Fibroblast of skin of back (primary cell): Measurements from ENCODE around the gene ADAM23.
A peak's percentile ranks its signal among the peaks of the same experiment; 100 is the strongest.

Experiments
- DNase-seq: peaks from one replicate; pipeline ENCODE4 v3.0.0-alpha.2; 2013

Gene ADAM23

DNA sequence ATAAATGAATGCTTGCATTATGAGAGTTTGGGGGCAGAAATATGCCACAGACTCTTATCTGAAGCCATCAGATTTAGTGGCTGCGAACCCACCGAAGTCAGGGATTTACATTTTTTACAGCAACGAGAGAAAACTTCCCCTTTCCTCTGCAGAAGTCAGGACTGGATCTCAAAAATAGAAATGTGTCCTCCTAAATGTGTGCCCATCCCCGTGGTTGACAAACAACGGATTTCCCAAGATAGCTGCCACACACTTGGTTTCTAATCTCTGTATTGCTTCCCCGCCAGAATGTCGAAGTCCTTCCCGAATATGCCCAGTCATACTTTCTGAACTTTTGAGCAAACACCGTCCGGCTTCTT is 879 bp upstream of the ADAM23 start:
- no peak for DNase-seq

DNA sequence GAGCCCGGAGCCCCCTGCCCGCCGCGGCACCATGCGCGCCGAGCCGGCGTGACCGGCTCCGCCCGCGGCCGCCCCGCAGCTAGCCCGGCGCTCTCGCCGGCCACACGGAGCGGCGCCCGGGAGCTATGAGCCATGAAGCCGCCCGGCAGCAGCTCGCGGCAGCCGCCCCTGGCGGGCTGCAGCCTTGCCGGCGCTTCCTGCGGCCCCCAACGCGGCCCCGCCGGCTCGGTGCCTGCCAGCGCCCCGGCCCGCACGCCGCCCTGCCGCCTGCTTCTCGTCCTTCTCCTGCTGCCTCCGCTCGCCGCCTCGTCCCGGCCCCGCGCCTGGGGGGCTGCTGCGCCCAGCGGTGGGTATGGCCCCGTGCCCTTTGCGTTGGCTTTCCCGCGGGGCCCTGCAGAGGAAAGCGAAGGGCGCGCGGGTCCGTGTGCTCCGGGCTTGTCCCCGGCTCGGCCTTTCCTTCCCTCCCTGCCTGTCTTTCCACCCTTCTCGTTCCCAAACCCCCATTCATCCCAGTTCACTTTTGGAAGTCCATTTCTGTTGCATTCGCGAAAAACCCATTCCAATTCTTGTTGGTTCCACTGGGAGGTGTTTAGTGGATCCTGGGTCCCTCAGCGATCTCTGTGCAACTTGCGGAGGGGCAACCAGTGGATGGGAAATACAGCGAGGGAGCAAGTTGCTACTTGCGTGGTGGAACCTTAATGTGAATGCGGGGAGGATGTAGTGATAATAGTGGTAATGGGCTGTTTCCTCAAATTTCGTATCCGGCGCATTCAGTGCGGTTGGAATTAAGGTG is 599 bp downstream of the ADAM23 start:
- peak; percentile 46 for DNase-seq

DNA sequence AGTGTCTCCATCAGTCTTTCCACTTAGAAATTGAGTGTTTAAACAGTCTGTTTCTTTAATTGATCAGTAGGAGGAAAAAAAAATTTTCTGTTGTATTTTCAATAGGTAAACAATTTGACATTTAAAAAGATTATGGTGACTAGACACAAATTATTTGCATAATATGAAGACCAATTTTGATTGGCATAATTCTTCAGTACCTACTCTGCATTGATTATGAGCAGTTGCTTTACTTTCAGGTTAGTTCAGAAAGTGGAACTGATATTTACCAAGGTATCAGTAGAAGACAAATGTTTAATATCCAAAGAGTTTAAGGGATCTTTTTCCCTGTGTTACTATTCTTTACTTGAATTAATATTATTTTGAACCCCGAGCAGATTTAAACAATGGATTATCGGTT is 2.6 kb downstream of the ADAM23 start:
- no peak for DNase-seq

DNA sequence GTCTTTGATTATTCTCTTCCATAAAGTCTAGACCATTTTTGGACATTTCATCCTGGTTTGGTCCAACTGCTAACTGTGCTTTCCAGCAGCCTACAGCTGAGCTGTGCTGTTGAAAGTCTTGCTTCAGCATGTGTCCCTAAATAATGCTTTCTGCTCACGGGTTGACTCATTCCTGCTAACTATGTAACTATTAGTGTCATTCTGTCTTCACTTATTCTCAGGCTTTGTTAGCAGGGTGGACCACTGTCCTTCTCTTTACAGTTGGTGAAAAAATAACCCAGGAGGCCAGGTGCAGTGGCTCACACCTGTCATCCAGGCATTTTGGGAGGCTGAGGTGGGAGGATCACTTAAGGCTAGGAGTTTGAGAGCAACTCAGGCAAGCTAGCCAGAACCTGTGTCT is 8.9 kb downstream of the ADAM23 start:
- DNase-seq, result no peak

DNA sequence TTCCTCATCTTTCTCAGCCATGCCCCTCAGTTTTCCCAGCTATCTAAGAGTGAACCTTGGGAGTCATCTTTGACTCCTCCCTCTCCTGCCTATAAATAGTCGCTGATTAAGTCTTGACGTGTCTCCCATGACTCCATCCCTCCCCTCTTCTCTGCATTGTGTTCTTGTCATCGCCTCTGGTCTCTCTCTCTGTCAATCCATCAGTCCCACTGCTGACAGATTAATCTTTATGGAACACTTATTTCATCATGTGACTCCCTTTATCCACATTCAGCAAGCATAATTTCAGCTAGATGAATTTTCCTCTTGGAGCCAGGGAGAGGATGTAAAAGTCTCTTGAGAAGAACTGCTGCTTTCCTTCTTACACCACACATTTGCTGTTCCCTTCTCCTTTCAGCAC is 9.4 kb downstream of the ADAM23 start:
- DNase-seq, result peak; percentile 33

DNA sequence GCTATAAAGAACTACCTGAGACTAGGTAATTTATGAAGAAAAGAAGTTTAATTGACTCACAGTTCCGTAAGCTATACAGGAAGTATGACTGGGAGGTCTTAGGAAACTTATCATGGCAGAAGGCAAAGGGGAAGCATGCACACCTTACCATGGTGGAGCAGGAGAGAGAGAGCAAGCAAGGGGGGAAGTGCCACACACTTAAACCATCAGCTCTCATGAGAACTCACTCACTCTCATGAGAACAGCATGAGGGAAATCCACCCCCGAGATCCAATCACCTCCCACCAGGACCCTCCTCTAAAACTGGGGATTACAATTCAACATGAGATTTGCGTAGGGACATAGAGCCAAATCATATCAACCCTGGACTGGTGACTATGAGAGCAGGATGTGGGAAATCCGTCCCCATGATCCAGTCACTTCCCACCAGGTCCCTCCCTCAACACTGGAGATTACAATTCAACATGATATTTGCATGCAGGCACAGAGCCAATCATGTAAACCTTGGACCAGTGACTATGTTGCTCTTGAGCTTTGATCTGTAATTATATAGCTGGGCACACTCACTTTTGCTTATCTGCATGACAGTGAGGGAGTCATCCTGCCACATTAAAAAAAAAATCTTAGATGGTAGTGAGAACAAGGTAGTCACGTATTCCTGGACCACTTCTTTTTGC is 12.9 kb downstream of the ADAM23 start:
- DNase-seq, result no peak

DNA sequence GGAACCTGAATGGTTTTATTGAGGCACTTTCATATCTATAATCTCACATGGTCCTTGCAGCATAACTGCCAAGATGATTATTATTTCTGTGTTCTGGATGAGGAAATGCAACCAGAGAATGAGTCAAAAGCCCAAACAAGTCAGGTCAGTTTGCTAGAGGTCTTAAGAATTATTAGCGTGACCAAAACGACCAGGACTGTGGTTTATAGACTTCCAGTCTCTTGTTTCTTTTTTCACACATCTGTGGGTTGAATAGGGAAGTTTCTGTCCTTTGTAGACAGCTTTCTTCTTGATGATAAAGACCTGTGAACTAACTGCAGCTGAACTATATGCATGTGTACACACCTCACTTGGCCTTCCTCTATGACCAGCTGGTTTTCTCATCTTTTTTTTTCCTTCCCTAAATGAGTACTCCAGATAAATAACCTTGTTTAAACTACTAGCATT is 13.9 kb downstream of the ADAM23 start:
- no peak for DNase-seq

DNA sequence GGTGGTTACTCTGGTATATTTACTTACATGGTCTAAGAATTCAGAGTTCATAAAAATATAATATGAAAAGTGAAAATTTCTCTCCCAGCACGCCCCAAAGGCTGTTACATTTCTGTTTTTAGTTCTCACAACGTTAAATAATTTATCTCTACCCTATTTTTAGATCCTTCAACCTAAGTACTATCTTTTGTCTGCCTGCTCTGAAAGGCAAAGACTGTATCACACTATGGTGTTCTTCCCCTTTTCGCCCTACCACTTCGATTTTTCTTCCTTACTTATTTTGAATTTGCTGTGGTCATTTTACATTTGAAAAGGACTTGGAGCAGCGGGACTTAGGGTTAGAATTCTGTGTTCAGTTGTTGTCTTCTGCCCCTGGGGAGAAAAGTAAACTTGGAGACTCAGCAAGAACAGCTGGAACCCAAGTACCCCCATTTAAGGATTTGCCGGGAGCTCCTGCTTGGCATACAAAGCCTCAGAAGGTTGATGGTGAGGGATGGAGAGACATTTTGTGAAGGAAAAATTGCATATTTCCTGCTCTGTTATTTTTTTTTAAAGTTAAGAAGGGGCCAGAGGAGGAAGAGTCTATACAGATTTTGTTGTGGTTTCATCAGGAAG is 19.0 kb downstream of the ADAM23 start:
- DNase-seq, result no peak

DNA sequence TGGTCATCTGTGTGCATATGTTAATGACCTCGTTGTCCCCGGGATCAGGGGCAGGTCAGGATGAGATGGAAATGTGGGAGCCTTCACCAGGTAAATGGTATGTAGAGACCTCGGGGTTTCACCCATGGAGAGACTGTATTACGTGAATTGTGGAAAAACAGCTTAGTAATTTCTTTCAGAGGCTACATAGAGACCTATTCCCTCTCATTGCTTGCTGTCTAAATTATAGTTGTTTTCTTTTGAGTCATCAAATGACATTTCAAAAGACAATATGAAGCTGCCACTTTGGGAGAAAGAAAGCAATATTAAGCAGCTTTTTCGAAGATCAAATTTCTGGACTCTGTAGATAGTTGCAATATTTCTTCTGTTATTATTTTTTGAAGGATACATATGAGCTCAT is 20.4 kb downstream of the ADAM23 start:
- DNase-seq, result peak; percentile 22

DNA sequence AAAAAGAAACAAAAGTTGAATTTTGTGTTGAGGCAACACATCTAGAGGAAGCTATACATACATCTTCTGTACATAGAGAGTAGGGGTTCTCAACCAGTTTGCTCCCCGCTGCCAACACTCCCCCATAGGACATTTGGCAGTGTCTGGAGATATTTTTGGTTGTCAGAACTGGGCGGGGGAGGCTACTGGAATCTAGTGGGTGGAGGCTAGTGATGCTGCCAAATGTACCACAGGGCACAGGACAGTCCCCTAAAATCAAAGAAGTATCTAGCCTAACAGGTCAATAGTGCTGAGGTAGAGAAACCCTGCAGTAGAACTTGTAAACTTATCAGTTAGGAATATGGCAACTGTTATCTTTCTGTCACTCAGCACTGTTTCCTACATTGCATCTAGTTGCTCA is 21.3 kb downstream of the ADAM23 start:
- no peak for DNase-seq

DNA sequence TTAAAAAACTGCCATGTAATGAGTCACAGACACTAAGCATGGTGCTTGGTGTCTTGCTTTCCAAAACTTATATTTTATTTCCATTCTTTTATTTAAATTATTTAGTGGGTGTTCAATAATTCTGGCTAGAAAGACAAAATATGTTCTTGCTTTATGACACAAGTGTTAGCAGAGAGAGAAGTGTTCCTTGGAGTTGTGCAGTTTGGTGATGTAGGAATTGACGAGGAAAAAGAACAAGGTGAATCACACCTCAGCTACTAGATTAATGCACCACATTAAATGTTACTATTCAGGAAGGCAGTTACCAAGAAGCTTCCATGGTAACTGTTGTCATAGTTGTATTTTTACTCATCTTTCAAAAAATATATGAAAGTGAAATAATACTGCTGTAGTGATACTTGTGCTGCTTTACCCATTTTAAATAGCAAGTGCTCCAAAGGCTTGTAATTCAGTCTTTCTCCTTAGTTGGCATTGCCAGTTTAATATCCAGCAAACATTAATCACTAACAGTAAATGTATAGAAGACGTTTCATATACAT is 28.3 kb downstream of the ADAM23 start:
- DNase-seq, result no peak

DNA sequence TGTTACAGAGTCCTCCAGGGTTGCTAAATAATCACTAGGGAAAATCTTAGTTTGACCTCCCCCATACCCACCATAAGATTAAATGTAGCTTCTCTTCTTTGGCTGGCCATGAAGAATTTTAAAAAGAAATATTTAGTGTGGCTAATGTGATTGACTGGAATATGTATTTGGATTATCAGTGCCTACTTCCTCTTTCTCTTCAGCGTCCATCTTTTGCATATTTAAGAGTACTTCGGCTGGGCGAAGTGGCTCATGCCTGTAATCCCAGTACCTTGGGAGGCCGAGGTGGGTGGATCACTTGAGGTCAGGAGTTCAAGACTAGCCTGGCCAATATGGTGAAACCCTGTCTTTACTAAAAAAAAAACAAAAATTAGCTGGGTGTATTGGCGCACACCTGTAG is 28.8 kb downstream of the ADAM23 start:
- DNase-seq, result no peak

DNA sequence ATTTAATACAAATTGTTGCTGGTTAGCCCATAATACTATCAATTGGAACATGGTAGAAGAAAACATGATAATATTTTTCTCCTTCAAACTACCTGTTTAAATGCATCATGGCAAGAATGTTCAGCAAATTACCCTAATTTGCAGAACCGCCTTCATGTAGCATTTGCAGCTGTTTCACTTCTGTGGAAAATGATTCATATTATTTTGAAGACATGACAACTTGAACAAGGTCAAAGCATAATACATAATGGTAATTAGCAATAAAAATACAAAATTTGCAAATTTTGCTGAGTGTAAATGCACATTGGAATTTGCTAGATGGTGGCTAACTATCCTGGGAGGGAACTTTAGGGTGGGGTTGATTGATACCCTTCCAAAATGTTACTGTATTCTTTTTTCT is 30.8 kb downstream of the ADAM23 start:
- no peak for DNase-seq

DNA sequence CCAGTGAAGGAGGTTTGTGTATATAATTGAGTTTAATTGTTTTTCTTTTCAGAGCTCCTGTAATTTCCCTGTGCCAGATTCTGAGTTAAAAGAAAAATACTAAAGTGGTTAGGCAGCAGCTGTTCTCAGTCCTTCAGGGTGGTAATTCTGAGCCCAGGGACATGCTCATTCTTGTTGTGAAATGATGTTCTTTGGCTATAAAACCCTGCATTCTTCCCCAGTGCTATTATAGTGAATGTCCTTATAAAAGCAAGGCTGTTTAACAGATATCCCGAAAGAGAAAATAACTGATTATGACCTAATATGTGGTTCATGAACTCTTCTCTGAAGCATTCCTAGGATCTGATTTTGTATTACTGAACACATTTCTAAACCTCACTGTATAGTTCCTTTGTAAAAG is 34.0 kb downstream of the ADAM23 start:
- DNase-seq, result peak; percentile 62

DNA sequence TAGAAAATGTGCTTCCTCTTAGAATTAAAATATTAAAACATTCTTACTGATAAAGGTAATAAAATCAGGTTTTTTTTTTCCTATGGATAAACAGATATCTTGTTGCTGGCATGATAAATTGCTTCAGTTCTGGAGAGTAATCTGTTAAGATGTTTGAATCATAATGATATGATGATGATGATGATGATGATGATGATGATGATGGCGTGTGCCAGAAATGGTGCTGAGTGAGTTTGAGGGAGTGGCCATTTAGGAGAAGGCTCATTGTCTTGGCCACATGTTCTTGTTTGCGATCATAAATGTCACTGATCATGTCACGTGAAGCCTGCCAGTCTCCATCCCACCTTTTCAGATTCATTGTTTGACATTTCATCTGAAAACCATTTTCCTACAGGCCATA is 35.0 kb downstream of the ADAM23 start:
- DNase-seq, result no peak

DNA sequence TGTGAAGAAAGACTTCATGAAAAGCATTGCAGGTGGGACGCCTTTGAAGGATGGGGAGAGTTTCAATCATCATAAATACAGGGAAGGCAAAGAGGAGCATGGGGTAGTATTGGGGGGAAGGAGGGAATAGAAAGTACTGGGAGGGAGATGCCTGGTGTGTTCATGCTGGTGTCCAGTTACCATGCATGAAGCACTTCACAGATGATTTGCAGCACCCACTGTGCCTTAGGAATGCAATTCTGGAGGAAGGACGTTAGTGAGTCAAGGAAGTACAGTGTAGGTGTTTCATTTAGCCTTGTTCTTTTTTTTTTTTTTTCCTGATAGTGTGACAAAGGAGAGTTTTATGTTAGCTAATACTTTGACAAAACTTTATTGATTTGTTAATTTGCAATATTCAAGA is 36.8 kb downstream of the ADAM23 start:
- DNase-seq, result peak; percentile 42

DNA sequence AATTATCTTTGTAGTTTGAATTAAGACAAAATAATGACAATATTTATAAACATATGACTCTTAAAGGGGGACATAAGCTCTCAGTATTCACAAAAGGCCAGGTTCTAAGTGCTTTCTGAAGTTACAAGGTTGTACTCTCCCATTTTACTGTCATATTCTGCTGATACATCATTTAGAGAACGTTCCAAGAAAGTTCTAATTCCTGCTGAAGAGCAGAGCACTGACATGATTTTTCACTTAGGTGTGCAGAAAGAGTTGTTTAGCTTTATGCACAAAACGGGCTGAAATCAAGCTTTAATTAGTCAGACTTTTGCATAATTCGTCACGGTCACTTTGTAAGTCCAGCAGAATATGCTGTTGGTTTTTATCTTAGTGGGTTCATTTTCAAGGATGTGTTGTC is 37.3 kb downstream of the ADAM23 start:
- DNase-seq, result no peak

DNA sequence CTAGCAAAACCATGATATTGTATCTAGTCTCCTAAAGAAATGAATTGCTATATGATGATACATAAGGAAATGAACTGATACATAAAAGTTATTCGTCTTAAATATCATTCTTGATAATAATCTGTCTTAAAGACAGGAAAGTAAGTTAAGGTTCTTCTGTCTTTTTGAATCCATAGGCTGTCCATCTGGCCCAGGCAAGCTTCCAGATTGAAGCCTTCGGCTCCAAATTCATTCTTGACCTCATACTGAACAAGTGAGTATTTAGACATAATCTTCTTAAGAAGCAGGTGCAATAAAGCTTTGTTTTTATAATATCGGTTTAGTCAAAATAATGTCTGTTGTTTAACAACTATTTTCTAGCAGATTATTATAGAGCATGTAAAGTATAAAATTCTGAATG is 37.7 kb downstream of the ADAM23 start:
- no peak for DNase-seq

DNA sequence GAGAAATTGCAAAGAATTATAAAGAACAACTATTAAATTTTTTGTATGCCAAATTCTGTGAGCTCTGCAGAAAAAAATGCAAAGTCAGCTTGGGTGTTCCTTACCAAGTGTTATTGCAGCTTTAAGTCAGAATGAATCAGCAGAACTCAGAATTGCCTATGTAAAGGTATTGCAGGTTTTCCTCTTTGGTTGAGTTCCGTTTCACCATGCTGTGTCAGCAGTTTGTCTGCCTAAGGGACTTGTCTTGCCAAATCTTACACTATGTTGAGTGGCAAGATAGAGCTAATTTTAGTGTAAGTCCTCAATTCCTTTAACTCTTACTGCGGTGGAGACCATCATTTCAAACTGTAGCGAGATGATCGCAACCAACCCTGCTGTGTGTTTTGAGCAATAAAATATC is 38.8 kb downstream of the ADAM23 start:
- no peak for DNase-seq

DNA sequence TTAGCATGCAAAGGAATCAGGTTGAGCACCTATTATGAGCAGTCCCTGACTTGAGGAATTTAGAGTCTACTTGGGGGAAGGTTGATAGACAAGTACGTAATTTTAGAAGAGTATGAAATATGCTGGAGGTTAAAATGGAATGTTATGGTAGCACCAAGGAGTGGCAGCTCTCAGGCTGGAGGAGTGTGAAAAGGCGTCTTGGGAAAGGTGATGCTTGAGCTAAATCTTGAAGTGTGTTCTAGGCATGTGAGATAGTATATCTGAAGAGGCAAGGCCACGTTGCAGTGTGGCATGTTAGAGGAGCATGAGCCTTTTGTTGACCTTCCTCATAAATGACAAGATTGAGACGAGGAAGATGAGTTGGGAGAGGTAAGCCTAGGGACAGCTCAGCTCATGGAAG is 39.3 kb downstream of the ADAM23 start:
- no peak for DNase-seq

DNA sequence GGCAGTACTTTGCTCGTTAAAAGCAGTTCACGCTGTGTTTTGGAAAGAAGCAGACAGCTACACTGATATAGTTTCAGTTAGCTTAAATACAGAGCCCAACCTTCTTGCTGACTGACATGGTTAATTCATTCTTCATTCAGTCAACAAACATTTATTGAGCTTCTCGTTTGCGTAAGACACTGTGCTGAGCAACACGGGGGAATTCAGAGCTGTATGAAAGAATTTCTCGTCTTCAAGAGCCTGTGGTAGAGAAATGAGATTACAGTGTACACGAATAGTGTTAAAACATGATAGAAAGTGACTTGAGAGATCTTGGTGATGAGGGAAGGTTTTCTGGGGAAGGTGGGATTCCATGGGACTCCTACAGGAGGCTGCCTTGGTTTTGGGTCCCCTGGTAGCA is 44.7 kb downstream of the ADAM23 start:
- DNase-seq, result no peak

DNA sequence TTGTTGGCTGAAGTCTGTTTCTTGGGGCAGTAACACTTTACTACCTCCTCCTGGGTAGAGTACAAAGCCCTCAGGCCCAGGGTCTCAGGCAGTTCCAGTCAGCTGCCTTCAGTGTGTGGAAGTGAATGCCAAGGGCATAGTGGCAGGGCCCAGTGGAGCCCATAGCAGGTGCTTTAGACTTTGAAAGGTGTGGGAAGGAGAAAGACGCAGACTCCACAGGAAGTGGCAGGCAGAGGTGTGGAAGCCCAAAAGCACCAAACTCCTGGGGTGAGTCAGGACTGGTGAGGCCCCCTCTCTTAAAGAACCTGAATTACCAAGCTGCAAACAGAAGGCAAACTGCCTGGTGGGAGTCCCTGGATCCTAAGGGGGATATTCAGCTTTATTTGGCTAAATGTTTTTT is 45.3 kb downstream of the ADAM23 start:
- no peak for DNase-seq

DNA sequence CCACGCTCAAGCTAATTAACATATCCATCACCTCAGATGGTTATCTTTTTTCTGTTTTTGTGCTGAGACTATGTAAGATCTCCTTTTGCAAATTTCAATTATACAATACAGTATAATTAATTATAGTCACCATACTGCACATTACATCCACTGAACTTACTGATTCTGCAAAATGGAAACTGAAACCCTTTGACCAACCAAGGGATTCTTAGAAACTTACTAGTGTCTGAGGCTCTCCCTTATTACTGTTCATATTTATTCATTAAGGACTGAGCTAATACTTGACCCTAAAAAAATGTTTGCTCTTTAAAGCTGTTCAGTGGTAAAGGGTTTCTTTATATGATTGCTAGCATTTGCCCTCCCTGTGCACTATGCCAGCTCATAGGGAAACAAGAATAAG is 50.7 kb downstream of the ADAM23 start:
- DNase-seq, result no peak

DNA sequence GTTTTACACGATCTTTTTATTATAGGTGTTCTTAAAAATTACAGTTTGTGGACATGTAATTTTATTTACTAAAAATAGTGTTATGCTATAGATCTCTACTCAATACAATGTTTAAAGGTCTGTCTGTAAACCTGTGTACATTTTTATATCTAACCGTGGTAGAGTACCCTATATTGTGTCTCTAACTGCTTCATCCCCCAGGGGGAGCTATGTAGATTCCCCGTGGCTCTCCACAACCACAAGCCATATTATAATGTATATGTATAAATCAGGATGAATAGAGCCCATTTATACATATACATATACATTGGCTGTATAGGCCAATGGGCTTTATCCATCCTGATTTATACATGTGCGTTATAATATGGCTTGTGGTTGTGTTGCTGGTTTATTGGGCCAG is 59.4 kb downstream of the ADAM23 start:
- DNase-seq, result no peak
